GM18505 (cell line): Measurements from ENCODE around the gene TBXA2R.
"Not testable (repeated sequence)": the region's sequence is repeated elsewhere in the genome, so short reads cannot be mapped to it uniquely, and the experiment has no call there.

Experiments
- ATAC-seq: cut with Tn5 transposase; IDR thresholded peaks from one replicate; pipeline ENCODE4 v1.9.1; 2021; ENCODE audit not compliant: unreplicated experiment
- POLR2A ChIP-seq: IDR thresholded peaks from 4 replicates; pipeline ENCODE4 v1.6.1; 2011; ENCODE audit warnings: borderline replicate concordance; ENCODE audit not compliant: insufficient read depth, insufficient read length; ENCODE audit errors: extremely low read depth

TBXA2R gene

GRCh38 chr19:3633559-3633988 is 26.9 kb upstream of the TBXA2R start:
- no peak for ATAC-seq
- no peak for TF ChIP-seq POLR2A

GRCh38 chr19:3632739-3633558 is 26.3 kb upstream of the TBXA2R start:
- no peak for TF ChIP-seq POLR2A
- ATAC-seq: no peak

GRCh38 chr19:3632098-3632497 is 25.4 kb upstream of the TBXA2R start:
- TF ChIP-seq POLR2A: no peak
- no peak for ATAC-seq

GRCh38 chr19:3631053-3631861 is 24.6 kb upstream of the TBXA2R start:
- no peak for ATAC-seq
- TF ChIP-seq POLR2A: no peak

GRCh38 chr19:3628766-3629165 is 22.1 kb upstream of the TBXA2R start:
- ATAC-seq: not testable (repeated sequence)

GRCh38 chr19:3627351-3627723 is 20.7 kb upstream of the TBXA2R start:
- TF ChIP-seq POLR2A: no peak
- ATAC-seq: no peak

GRCh38 chr19:3626473-3627350 is 20.0 kb upstream of the TBXA2R start, which contains the start of gene CACTIN:
CACTIN (minus strand) TSS chr19:3626790; CDS start chr19:3626762, 28 bp downstream.
- ATAC-seq: peak; percentile 79
- peak; percentile 89 for TF ChIP-seq POLR2A

- TF ChIP-seq POLR2A: no peak
- peak; percentile 16 for ATAC-seq
Observed at GRCh38 chr19:3625996-3626472, 19.4 kb upstream of the TBXA2R start.

GRCh38 chr19:3623716-3624115 is 17.0 kb upstream of the TBXA2R start:
- no peak for TF ChIP-seq POLR2A
- ATAC-seq: no peak

- ATAC-seq: no peak
- TF ChIP-seq POLR2A: no peak
Observed at GRCh38 chr19:3622224-3622623, 15.5 kb upstream of the TBXA2R start.

- no peak for TF ChIP-seq POLR2A
- ATAC-seq: no peak
Observed at GRCh38 chr19:3621689-3622088, 15.0 kb upstream of the TBXA2R start.

GRCh38 chr19:3620817-3621547 is 14.3 kb upstream of the TBXA2R start:
- TF ChIP-seq POLR2A: no peak
- ATAC-seq: no peak
